ENCODE results near the gene HYAL3.

DNA sequence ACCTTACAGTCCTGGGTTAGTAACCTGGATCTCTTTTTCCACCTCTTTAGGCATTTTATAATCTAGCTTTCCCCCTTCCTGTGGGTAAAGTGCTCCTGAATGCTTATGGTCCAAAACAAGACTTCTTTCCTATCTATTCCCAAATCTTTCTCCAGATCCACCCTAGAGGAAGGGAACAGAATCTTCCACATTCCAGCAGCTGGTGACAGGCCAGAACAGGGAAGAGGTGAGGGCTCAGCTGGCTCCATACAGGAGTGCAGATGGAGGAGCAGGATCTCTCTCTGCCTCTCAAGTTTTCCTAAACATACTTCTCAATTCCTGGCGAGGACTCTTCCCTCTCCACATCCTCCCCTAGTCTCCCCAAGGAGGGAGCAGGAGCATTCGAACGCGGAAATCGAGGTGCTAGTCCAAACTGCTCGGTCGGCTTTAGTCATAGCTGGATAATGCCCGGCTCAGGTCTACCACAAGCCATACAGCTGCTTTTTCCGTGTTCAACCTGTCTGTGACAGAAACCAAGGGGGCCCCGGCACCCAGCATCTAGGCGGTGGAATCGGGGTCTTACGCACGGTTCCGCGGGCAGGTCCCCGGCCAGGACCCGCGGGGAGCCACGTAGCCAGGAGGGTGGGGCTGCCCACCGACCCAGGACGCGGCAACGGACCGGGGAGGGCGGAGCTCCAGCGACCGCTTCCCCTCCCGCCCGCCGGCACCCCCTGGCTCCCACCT is 37.4 kb upstream of the HYAL3 start:
- TF ChIP-seq GATA2 (IDR thresholded peaks at IDR 0.05; ENCODE audit: low read depth, low read length): peak; percentile 60
- no peak for TF ChIP-seq GATA3 (IDR thresholded peaks at IDR 0.05; ENCODE audit: low read depth, low read length)

All from SH-SY5Y (cell line).